Panc1 (cell line): ENCODE measurements around the gene ZMIZ2.

Experiments
- TF ChIP-seq, protein P1 (sequence below): fragments of 450-650 bp; IDR thresholded peaks from 2 replicates; pipeline ENCODE4 v1.5.1; 2017; ENCODE audit warnings: mild to moderate bottlenecking
- TF ChIP-seq, protein P2 (sequence below), 2 experiments: IDR thresholded peaks; 2 replicates each; pipeline ENCODE4 v1.6.1; 2011 to 2012; ENCODE audit warnings: low read depth in 2 of 2, control low read depth in 1 of 2, low read length in 1 of 2, mild to moderate bottlenecking in 1 of 2, moderate library complexity in 1 of 2; ENCODE audit not compliant: insufficient read depth in 1 of 2

DNA sequence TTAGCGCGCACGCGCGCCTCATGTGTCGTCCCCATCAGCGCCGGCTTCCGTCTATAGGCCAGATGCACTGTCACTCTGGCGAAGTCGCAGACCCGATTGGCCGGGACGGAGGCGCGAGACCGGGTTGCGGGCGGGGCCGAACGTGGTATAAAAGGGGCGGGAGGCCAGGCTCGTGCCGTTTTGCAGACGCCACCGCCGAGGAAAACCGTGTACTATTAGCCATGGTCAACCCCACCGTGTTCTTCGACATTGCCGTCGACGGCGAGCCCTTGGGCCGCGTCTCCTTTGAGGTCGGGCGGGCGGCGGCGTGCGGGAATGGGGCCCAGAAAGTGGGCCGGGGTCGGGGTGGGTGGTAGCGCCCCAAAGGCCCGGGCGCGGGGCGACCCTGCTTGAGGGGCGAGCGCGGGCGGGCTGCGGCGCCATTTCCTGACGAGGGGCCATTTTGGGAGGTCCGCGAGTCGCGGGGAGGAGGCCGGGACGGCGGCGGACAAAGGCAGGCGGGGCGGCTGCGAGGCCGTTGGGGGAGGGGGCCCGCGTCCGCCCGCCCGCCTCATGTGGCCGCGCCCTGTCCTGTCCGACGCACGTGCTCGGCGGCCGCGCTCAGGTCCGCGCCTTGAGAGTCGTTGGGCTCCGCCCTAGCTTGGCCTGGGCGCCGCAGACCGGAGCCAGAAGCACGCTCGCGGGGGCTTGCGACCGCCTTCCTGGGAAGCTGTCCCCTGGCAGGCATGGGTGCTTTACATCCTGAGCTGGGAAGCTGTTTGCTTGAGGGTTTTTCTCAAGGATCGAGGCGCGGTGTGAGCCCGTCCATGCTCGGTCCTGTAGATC is 48.1 kb downstream of the ZMIZ2 start, which contains the start of gene PPIA:
- TF ChIP-seq, protein P1, sequence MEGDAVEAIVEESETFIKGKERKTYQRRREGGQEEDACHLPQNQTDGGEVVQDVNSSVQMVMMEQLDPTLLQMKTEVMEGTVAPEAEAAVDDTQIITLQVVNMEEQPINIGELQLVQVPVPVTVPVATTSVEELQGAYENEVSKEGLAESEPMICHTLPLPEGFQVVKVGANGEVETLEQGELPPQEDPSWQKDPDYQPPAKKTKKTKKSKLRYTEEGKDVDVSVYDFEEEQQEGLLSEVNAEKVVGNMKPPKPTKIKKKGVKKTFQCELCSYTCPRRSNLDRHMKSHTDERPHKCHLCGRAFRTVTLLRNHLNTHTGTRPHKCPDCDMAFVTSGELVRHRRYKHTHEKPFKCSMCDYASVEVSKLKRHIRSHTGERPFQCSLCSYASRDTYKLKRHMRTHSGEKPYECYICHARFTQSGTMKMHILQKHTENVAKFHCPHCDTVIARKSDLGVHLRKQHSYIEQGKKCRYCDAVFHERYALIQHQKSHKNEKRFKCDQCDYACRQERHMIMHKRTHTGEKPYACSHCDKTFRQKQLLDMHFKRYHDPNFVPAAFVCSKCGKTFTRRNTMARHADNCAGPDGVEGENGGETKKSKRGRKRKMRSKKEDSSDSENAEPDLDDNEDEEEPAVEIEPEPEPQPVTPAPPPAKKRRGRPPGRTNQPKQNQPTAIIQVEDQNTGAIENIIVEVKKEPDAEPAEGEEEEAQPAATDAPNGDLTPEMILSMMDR: no peak
- TF ChIP-seq, protein P2, sequence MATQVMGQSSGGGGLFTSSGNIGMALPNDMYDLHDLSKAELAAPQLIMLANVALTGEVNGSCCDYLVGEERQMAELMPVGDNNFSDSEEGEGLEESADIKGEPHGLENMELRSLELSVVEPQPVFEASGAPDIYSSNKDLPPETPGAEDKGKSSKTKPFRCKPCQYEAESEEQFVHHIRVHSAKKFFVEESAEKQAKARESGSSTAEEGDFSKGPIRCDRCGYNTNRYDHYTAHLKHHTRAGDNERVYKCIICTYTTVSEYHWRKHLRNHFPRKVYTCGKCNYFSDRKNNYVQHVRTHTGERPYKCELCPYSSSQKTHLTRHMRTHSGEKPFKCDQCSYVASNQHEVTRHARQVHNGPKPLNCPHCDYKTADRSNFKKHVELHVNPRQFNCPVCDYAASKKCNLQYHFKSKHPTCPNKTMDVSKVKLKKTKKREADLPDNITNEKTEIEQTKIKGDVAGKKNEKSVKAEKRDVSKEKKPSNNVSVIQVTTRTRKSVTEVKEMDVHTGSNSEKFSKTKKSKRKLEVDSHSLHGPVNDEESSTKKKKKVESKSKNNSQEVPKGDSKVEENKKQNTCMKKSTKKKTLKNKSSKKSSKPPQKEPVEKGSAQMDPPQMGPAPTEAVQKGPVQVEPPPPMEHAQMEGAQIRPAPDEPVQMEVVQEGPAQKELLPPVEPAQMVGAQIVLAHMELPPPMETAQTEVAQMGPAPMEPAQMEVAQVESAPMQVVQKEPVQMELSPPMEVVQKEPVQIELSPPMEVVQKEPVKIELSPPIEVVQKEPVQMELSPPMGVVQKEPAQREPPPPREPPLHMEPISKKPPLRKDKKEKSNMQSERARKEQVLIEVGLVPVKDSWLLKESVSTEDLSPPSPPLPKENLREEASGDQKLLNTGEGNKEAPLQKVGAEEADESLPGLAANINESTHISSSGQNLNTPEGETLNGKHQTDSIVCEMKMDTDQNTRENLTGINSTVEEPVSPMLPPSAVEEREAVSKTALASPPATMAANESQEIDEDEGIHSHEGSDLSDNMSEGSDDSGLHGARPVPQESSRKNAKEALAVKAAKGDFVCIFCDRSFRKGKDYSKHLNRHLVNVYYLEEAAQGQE (IDR thresholded peaks at IDR 0.05; ENCODE audit: insufficient read depth in 1 of 2, low read depth in 2 of 2, low read length in 1 of 2): 0 out of 4 replicates have a peak, but pooled peaks of 1 of the 2 experiments have one; percentile 24
